ENCODE results near the gene PGR. TPM values are rescaled to one million over a fixed set of nuclear protein-coding genes. Genes with fewer than 3 reads are reported as not detected.
A peak's percentile ranks its signal among the peaks of the same experiment; 100 is the strongest.

PGR gene
- 0.23 TPM for total RNA-seq

- ATAC-seq (peak; percentile 33), DNase-seq (ENCODE audit: low spot score) (no peak)
These were observed at the start of gene PGR for GRCh38 chr11:101129203-101129943. Gene PGR (minus strand): TSS chr11:101129813. CDS start chr11:101129070, 743 bp downstream.

- ATAC-seq (no peak), DNase-seq (ENCODE audit: low spot score) (no peak)
These were observed 46.8 kb upstream of the PGR start for GRCh38 chr11:101176381-101176780.

- ATAC-seq (no peak), DNase-seq (ENCODE audit: low spot score) (no peak)
These were observed 40.3 kb upstream of the PGR start for GRCh38 chr11:101169944-101170343.

GRCh38 chr11:101166038-101166437 lies 36.4 kb upstream of the PGR start:
- ATAC-seq, result no peak

GRCh38 chr11:101158119-101158518 lies 28.5 kb upstream of the PGR start:
- ATAC-seq, result no peak
- DNase-seq (ENCODE audit: low spot score), result no peak

More at GRCh38 chr11:101166038-101166437, 36.4 kb upstream of the PGR start:
- DNase-seq (ENCODE audit: low spot score), result no peak

GRCh38 chr11:101138245-101138930 lies 8.8 kb upstream of the PGR start:
- no peak for ATAC-seq
- DNase-seq (ENCODE audit: low spot score), result no peak

- no peak for ATAC-seq
- DNase-seq (ENCODE audit: low spot score), result no peak
These were observed 3.6 kb upstream of the PGR start for GRCh38 chr11:101133190-101133589.

- ATAC-seq, result peak; percentile 39
- DNase-seq (ENCODE audit: low spot score), result no peak
These were observed 926 bp downstream of the PGR start for GRCh38 chr11:101128571-101129202.

GRCh38 chr11:101127699-101128570 lies 1.7 kb downstream of the PGR start:
- ATAC-seq, result peak; percentile 68
- no peak for DNase-seq (ENCODE audit: low spot score)

- peak; percentile 72 for ATAC-seq
These were observed 2.4 kb downstream of the PGR start for GRCh38 chr11:101127197-101127698.

GRCh38 chr11:101126551-101127196 lies 2.9 kb downstream of the PGR start:
- ATAC-seq (no peak), DNase-seq (ENCODE audit: low spot score) (no peak)

More at GRCh38 chr11:101127197-101127698, 2.4 kb downstream of the PGR start:
- no peak for DNase-seq (ENCODE audit: low spot score)

- DNase-seq (ENCODE audit: low spot score) (no peak), ATAC-seq (no peak)
These were observed 13.9 kb downstream of the PGR start for GRCh38 chr11:101115671-101116160.

GRCh38 chr11:101113540-101113939 lies 16.1 kb downstream of the PGR start:
- no peak for ATAC-seq

GRCh38 chr11:101104716-101105115 lies 24.9 kb downstream of the PGR start:
- ATAC-seq, result no peak
- no peak for DNase-seq (ENCODE audit: low spot score)

More at GRCh38 chr11:101113540-101113939, 16.1 kb downstream of the PGR start:
- no peak for DNase-seq (ENCODE audit: low spot score)

- ATAC-seq, result no peak
- no peak for DNase-seq (ENCODE audit: low spot score)
These were observed 26.2 kb downstream of the PGR start for GRCh38 chr11:101103433-101103832.

GRCh38 chr11:101100601-101101000 lies 29.0 kb downstream of the PGR start:
- DNase-seq (ENCODE audit: low spot score) (no peak), ATAC-seq (no peak)

- no peak for ATAC-seq
- DNase-seq (ENCODE audit: low spot score), result no peak
These were observed 33.4 kb downstream of the PGR start for GRCh38 chr11:101096036-101096704.

GRCh38 chr11:101091781-101092180 lies 37.8 kb downstream of the PGR start:
- no peak for DNase-seq (ENCODE audit: low spot score)
- ATAC-seq, result no peak

- DNase-seq (ENCODE audit: low spot score) (no peak), ATAC-seq (no peak)
These were observed 38.8 kb downstream of the PGR start for GRCh38 chr11:101090679-101091270.

Measured in left lobe of liver (tissue), 2 donors.